GM18502 (cell line): ENCODE measurements around the gene ZFP2.

Source experiments
- ATAC-seq: cut with Tn5 transposase; IDR thresholded peaks from one replicate; pipeline ENCODE4 v1.9.1; 2021; ENCODE audit warnings: mild to moderate bottlenecking; ENCODE audit not compliant: unreplicated experiment, poor library complexity

ZFP2 gene

GRCh38 chr5:178965465-178966055 lies 69.8 kb downstream of the ZFP2 start:
- ATAC-seq = no peak

GRCh38 chr5:178981381-178981780 lies 85.7 kb downstream of the ZFP2 start:
- ATAC-seq = no peak
